ENCODE measurements around the gene SDC3.

SDC3 gene

DNA sequence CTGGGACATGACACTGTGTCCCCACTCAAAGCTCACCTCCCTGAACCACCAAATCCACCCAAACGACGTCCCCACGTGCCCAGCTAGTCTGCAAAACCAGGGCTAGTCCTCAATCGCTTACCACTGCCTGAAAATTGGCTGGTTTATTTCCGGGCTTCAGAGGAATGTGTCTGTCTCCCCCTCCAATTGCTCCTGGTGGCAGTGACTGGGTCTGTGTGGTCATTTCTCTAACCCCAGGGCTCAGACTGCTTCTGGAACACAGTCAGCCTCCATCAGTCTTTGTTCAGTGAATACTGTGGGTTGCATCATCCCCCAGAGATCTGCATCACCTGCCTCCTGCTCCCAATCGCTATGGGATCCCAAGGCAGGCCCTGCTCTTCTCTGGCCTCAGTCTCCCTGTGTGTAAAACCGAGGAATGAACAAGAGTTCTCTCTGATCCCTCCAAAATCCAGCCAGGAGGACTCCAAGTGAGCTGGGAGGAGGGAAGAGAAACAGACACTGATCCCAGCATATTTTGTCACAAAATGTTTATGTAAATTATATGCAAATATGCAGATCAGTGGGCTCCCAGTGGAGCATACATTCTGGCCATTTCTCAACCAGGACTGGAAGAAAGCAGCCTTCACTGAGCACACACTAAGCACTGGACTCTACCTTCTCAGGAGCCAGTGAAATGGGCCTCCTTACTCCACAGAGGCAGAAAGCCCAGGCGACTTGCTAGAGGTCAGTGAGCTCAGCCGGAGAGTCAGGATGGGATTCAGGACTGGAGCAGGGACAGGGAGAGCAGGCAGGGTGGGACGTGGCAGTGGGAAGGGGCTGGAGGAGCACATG lies 20.9 kb downstream of the SDC3 start:
- DNase-seq = no peak

DNA sequence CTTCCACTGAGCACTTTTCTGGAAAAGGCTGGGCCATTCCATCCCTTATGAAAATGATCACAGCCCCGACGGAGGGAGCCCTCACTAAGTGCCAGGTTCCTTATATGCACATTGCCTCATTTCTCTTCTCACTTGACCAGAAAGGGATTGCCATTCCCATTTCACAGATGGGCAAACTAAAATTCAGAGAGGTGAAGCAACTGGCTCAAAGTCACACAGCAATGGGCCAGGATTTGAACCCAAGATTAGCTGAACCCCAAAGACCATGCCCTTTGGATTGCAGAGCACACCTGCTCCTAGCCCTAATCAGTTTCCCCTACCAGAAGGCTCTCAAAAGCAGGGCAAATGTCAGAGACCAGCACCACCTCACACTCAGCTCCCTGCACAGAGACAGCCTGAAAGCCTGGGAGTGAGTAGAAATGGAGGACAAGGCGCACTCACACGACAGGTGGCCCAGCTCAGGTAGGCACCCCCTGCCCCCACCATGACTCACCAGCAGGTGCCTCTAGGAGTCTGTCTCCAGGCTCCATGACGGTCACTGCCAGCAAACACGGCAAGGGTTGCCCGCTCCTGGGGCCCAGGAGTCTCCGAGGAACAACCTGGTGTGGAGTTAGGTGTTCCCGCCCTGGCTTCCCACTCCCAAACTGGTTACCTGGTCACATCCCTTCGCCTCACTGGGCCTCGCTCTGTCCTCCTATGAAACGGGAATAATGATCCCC lies 21.7 kb downstream of the SDC3 start:
- DNase-seq = no peak

DNA sequence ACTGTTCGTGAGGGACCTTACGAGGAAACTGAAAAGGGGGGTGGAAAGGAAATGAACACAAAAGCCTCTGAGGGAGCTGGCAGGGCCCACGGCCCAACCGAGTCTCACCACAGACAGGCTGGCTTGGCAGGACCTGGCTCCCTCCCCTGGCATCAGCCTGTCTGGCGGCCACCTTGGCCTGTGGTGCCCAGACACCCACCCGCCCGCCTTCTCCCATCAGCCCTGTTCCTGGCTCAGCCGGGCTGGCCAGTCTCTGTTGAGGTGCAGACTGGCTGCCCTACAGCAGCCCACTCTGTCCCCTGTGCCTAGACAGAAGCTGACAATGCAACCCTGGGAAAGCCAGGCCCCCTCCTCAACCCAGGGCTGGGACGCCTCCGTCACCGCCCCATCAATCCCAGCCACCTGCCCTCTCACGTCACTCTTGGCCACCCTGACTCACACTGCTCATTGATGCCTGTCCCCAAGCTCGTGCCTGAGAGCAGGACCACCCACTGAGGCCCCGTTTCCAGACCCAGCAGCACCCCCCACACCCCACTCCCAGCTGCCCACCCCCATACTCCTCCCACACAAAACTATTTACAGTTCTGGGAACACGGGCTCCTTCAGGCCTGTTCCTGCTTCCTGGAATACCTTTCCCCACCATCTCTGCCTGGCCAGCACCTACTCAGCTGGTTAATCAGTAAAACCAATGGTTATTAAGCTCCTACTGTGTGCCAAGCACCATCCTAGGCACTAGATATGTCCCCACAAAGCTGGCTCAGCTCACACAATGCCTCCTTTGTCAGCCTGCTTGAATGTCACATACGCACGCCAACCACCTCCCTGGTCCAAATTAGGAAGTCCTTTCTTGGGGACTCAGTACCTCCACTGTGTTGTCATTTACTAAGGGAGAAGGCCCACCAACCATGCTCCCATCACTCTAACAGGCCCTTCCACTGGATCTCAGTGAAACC lies 22.7 kb downstream of the SDC3 start:
- no peak for DNase-seq

GRCh38 chr1:30884723-30885122 lies 23.8 kb downstream of the SDC3 start:
- DNase-seq = no peak

DNA sequence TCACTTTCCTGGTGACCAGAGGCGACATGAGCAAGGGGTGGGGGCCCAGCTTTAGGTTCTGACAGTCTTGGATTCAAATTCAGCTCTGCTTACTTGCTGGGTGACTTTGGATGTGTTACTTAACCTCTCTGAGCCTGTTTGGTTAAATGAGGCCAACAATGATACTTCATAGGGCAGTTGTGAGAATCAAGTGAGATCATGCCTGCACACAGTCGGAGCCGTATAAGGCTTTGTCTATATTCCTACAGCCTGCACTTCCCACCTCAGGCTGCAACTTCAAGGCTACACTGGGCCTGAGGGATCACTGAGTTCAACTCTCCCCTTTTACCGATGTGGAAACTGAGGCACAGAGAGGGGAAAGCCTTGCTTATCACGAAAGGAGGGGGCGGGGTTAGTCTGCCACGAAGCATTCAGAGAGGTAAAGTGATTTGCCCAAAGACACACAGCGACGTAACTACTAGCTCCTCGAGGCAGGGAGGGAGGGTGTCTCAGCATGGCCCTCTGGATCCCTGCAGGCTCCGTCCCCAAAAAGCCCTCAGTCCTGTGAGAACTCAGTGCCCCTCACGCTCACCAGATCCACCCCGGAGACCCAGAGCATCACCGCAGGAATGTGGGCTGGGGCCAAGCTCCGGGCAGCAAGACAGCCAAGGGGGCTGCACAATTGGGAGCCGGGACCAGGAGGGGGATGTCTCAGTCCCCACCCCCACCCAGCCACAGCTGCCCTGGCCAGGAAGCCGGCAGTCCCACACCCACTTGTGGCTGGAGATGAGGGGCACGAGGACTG lies 25.0 kb downstream of the SDC3 start:
- no peak for DNase-seq

DNA sequence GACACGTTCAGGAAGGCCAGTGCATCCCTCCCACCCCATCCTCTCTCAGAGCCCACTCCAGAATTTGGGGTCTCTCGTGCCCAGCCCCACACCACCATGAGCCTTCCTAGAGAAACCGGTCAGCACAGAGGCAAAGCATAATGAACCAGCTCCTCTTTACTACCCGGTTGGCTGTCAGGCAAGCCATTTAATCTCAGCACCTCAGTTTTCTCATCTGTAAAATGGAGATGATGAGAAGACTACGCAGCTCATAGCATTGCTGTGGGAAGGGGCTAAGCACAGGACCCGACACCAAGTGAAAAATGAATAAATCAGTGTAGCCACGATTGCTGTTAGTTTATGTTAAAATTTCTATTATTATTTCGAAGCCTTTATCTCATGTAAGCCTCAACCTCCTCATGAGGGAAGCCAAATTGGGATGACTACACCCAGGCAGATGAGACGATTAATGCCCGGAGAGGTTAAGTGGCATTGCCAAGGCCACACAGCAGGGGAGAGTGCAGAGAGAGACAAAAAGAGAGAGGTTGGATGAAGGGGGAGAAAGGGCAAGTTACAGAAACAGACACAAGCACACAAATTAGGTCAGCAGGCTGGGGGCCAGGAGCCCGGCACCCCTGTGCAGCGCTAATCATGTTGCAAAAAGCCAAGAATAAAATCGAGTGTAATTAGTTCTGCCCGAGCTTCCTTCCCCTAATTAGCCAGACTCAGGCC lies 25.7 kb downstream of the SDC3 start:
- DNase-seq = no peak

DNA sequence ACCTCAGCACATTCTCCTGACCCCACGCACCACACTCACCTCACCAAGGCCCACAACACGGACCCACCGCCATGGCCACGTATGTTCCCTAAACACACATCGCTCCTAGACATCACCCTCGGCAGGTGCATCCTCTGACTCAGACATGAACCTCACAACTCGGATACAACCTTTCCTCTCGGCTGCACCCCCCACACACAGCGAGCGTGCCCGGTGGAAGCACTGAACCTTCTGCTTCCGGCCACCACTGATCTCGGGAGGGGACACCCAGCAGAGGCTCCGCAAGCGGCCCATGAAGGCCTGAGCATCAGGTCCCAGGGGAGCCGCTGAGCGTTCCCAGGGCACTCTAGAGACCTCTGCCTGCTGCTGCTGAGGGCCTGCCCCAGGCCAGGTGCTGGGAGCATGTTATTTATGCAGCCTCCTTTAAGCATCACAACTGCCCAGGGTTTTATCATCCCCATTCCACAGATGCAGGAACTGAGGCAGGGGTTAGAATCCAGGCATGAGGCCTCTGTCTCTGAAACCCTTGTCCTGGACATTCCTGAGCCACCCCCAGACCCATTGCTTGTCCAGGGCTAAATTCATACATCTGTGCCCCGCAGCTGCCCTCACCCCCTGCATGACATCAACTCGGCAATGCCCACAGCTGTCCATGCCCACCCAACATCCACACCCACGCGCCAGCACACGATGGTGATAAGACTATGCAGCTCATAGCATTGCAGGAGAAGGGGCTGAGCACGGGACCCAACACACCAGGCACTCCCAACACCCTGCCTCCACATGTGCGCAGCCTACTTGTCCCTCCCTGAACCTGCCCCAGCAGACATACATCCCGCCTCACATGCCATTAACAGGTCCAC lies 27.0 kb downstream of the SDC3 start:
- no peak for DNase-seq

DNA sequence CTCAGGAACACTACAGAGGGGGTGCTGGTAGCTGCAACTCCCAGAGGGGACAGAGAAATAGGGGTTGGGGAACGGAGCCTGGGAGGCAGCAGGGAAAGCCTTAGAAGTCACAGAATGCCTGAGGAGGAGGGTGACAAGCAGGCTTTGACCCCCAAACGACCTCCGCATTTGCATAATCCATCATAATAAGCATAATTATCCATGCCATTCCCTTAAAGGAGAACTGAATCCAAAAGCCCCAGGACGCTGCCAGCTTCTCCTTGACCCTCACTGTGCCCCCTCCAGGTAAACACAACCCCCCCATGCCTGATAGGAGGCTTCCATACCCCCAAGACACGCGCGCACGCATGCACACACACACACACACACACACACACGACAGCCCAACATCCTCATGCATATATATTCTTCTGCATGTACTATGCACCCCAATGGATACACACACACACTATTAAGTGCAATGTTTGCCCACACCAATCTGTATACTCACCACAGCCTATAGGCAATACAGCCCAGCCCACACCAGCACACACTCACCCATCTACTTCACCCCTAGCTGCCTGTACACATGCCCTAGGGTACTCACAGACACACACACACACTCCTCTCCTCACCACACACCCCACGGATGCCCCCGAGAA lies 27.8 kb downstream of the SDC3 start:
- DNase-seq = no peak

DNA sequence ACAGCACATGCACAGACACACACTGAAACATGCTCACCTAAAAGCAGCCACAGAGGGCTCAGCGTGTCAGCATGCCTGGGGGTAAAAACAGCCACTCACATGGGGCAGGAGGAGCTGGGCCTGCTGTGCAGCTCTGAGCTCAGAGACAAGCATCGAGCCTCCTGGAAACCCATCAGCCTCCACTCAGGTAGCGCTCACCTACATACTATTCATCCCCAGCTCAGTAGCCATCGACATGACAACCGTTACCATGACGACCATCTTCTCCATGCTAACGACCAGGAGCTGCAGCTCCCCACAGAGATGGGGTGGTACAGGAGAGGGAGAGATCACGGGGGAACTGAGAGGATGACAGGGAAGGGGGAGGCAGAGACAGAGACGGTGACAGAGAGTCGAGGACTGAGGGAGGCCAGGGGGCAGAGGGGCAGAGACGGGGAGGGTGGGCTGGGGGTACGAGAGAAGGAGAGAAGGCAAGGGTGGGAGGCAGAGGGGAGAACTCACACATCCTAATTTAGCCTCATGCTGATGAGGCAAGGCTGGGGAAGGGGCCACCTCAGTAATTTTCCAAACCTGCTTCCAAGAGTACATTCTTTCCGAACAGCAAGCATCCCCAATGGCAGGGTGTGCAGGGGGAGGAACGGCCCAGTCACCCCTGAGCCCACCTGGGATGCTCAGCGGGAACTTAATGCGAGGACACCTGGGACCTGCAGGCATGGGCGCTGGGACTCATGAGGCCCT lies 28.4 kb downstream of the SDC3 start:
- no peak for DNase-seq

GRCh38 chr1:30879126-30879786 lies 29.3 kb downstream of the SDC3 start:
- no peak for DNase-seq

DNA sequence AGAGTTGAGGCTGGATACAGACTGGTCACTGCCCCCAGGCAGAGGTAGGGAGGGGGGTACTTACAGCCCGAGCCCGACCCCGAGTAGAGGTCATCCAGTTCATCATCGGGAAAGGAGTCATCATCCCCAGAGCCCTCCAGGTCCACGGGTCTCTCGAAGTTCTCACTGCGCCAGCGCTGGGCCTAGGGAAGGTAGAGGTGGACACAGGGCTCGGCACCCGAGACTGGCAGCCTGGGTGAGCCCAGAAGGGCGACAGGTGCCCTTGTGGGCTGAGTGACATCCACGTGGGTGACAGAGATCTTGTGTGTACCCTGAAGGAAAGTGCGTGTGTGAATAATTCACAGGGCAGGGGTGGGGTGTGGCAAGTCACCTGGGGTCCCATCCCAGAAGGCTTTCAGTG lies 30.0 kb downstream of the SDC3 start:
- no peak for DNase-seq

DNA sequence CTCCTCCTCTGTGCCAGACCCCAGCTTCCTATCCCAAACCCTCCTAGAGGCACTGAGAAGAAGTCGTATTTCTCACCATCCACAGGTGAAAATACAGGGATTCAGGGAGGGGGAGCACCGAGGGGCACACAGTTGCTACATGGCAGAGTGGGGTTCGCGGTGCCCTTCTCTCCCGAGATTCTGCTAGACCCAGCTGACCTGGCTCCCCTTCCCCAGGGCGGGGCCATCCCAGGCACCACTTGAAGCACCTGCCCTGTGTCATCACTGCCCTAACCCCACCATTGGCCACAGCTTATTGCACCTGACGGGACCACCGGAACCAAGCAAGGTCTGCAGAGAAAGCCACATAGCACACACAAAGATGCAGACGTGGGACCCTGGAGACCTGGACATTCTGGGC lies 30.5 kb downstream of the SDC3 start:
- DNase-seq = no peak

GRCh38 chr1:30877205-30877912 lies 31.2 kb downstream of the SDC3 start:
- DNase-seq = no peak

DNA sequence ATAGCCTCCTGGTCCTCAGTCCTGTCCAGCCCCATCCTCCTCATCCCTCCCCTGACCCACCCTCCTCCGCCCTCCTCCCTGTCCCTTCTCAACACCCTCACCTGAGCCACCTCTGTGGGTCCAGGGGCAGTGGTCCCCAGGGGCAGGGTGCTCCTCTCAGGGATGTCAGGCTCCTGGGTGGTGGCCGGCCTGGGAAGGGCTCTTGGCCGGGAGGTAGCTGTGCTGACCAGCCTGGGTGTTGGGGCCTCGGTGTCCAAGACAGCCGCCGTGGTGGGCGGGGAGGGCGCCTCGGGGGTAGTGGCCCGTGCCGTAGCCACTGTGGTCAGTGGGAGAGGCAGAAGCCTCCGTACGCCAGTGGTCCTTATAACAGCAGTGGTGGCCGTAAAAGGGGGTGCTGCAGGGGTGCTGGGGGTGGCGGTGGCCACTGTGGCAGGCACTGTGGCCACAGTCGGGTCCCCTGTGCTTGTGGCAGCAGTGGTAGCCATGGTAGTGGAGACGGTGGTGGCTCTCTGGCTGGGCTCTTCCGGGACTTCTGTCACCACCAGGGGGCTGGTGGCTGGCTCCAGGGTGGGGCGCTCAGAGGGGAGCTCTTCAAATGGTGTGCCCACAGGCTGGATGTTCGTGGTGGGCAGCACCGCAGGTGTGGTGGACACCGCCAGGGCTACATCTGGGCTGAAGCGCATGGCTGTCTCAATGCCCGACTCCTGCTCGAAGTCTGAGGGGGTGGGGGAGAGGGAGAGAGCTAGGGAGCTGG lies 31.9 kb downstream of the SDC3 start:
- DNase-seq = no peak

GRCh38 chr1:30875916-30876315 lies 32.6 kb downstream of the SDC3 start:
- no peak for DNase-seq

GRCh38 chr1:30875197-30875596 lies 33.4 kb downstream of the SDC3 start:
- DNase-seq = no peak

DNA sequence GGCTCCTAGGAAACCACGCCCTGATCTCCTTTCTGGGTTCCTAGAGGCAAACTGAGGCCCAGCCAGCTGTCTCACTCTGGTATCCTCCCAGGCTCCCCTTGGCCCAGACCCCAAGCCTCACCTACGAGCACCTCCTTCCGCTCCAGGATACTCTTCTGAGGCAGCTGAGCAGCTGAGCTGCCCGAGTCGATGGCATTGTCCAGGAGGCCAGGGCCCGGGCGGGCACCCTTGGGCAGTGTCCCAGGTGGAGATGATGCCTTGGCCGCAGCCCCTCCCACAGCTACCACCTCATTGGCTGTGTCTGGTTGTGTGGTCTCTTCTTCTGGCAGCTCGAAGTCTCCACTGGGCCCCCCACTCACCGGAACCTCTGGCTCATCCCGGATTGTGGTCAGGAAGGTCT lies 34.4 kb downstream of the SDC3 start:
- no peak for DNase-seq

DNA sequence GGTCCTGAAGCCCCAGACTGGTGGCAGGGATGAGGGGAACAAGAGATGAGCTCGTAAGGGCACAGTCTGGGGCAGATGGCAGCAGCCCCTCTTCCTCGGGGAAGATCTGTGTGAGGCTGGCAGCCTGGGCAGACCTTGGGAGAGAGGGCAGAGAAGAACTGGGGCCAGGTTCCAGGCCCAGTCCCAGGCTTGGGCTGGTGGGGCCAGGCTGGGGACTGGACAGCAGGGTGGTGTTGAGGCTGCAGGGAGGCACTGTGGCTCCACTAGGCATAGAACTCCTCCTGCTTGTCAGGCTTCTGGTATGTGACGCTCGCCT lies 35.7 kb downstream of the SDC3 start:
- no peak for DNase-seq
